Activated T-cell treated with anti-CD3 and anti-CD28 coated beads, Interleukin-2, amount 50 U/mL, for 24 hours (primary cell): Measurements from ENCODE around the gene CABYR.

Experiments used
- DNase-seq: peaks from one replicate; pipeline ENCODE4 v3.0.0-alpha.2; 2020
- H3K27ac Mint-ChIP-seq: 2 replicates; pipeline ENCODE4 v1.8.0; 2020; ENCODE audit warnings: mild to moderate bottlenecking, mixed read lengths
- H3K27me3 Mint-ChIP-seq: 2 replicates; pipeline ENCODE4 v1.8.0; 2020; ENCODE audit warnings: mixed read lengths
- H3K36me3 Mint-ChIP-seq: 2 replicates; pipeline ENCODE4 v1.8.0; 2020; ENCODE audit warnings: low read depth, mixed read lengths
- H3K4me1 Mint-ChIP-seq: 2 replicates; pipeline ENCODE4 v1.8.0; 2020; ENCODE audit warnings: low read depth, mixed read lengths
- H3K4me3 Mint-ChIP-seq: 2 replicates; pipeline ENCODE4 v1.8.0; 2020; ENCODE audit warnings: mild to moderate bottlenecking, moderate library complexity, mixed read lengths
- H3K9me3 Mint-ChIP-seq: 2 replicates; pipeline ENCODE4 v1.8.0; 2020; ENCODE audit warnings: mixed read lengths

Gene CABYR

DNA sequence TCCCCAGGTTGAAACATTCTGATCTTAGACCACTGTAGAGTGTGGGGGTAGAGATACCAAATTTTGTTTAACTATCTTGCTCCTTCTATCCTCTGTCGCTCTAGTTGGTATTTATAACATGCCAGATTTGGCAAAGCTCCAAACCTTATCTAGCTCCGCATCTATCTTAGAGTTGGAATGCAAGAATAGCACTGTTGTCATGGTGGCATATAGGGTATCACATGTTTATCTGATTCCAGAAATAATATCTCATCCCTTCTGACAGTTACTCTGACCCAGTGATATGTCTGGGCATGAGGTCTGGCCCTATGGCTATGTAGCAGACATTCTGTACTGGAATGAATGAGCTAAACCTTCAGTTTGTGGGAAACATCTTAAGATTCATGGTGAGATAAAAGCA is 51.7 kb downstream of the CABYR start:
- H3K36me3 Mint-ChIP-seq: no peaks in the 10 kb centered on the region
- H3K27ac Mint-ChIP-seq: no peak overlapping the region
- DNase-seq: no peak
- no peaks in the 10 kb centered on the region for H3K4me1 Mint-ChIP-seq
- H3K4me3 Mint-ChIP-seq: no peak overlapping the region
- H3K9me3 Mint-ChIP-seq: no peaks in the 10 kb centered on the region
- peaks cover 11% of the 10 kb centered on the region for H3K27me3 Mint-ChIP-seq

DNA sequence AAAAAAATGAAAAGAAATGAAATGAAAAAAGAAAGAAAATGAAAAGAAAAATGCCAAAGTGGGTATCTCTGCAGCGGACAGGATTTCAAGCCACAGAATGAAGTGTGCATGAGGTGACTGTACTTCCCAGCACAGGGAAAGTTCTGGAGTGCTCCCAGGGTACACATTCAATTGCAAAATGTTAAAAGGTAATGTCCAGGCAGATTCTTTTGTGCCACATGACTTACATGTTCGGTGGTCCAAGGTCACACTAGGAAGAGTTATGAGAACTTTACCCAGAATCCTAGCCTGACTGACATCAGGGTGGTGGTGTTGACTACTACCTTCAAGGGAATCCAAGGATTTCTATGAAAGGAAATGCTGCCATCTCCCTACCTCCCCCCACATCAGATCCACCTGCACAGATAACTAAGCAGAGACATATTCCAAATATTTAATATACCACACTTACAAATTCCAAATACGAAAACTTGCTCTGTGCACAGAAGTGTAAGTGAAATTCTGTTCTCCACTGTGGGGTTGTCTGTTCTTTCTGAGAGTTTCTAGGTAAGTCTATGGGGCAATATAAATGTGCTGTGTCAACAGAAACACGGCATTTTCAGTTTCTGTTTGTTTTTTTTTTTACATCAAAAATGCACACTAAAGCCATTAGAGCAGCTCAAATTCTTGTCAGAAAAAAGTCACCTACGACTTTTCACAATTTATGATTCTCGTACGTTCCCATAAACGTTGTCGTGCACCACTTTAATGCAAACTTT is 56.6 kb downstream of the CABYR start:
- no peak for DNase-seq
- Mint-ChIP-seq H3K9me3 (no peaks in the 10 kb centered on the region), H3K4me3 (no peak overlapping the region), H3K36me3 (no peaks in the 10 kb centered on the region), H3K27me3 (peaks cover 3% of the 10 kb centered on the region), H3K4me1 (no peaks in the 10 kb centered on the region), H3K27ac (no peak overlapping the region)

DNA sequence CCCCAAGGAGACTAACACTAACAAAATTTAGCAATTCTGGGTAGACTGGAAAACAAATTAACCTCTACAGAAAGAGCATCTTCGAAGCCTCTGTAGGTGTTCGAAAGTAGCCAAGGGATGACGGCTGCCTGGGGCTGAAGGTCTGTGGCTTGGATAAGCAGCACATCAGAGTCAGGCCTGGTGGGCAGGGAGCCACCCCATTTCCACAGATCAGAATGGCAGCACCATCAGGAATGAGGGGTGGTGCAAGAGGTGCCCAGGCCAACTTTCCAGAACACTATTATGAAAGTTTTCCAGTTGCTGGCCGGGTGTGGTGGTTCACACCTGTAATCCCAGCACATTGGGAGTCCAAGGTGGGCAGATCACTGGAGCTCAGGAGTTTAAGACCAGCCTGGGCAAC is 57.9 kb downstream of the CABYR start:
- Mint-ChIP-seq H3K4me3 (no peak overlapping the region), H3K36me3 (no peaks in the 10 kb centered on the region), H3K4me1 (no peaks in the 10 kb centered on the region), H3K27ac (no peak overlapping the region), H3K27me3 (peaks cover 3% of the 10 kb centered on the region), H3K9me3 (no peaks in the 10 kb centered on the region)
- no peak for DNase-seq

DNA sequence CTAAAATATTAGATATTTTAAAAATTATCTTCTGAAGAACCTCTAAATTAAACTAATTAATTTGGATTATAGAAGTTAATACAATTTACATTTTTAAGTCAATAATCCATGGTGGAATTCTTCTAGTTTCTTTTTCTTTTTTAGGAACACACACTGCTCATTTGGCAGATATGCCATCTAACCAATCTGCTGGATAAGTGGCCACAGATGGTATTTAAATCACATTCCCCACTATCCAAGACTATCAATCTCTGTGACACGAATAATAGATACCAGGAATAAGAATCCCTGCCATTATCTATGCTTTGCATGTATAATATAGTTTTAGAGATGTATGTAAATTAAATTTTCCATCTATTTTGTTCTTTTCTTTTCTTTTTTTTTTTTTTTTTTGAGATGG is 58.5 kb downstream of the CABYR start:
- no peaks in the 10 kb centered on the region for H3K36me3 Mint-ChIP-seq
- no peak for DNase-seq
- no peaks in the 10 kb centered on the region for H3K27me3 Mint-ChIP-seq
- no peak overlapping the region for H3K27ac Mint-ChIP-seq
- H3K9me3 Mint-ChIP-seq: no peaks in the 10 kb centered on the region
- no peaks in the 10 kb centered on the region for H3K4me1 Mint-ChIP-seq
- no peak overlapping the region for H3K4me3 Mint-ChIP-seq

DNA sequence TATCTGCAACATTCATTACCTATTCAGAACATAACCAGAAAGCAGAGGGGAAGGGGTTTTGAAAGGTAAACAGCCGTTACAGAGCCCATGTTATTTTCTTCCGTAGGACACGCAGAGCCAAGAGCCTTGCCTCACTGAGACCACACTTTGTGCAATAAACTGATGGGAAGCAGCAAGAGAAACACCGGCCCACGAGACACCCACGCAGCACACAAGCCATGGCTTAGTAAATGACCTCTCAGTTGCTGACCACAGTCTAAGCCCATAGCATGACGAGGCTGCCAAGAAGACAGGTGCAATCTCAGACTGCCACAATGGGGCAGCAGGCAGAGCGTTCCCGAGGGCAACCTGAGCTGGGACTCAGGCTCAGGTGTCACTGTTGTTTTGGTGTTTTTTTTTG is 59.6 kb downstream of the CABYR start:
- Mint-ChIP-seq H3K27me3 (no peaks in the 10 kb centered on the region), H3K9me3 (no peaks in the 10 kb centered on the region)
- no peak for DNase-seq

DNA sequence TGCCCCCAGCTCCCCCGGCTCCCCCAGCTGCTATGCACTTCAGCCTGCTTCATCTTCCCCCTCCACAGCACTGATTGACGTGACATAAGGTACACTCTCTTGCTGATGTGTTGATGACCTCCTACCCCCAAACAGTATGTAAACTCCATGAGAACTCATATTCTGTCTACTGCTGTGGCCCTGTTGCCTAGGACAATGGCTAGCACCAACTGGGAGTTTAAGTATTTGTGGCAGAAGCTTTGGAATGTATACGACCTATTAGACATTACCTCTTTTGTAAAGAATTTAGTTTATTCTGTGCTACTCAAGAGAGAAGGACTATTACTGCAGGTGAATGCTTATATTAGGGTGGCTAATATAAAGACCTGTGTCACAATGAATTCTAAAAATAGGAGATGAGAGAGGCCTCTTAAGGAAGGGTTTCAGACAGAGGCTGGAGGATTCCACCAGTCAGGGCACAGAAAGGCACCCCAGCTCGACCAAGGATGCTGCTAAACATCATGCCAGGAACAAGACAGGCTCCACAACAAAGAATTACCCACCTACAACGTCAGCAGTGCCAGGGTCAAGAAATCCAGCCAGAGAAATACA is 60.6 kb downstream of the CABYR start:
- H3K36me3 Mint-ChIP-seq: no peaks in the 10 kb centered on the region
- H3K9me3 Mint-ChIP-seq: no peaks in the 10 kb centered on the region
- no peaks in the 10 kb centered on the region for H3K27me3 Mint-ChIP-seq
- no peaks in the 10 kb centered on the region for H3K4me1 Mint-ChIP-seq
- H3K4me3 Mint-ChIP-seq: no peak overlapping the region
- no peak overlapping the region for H3K27ac Mint-ChIP-seq
- DNase-seq: no peak

More for the DNA sequence above, 59.6 kb downstream of the CABYR start:
- Mint-ChIP-seq H3K36me3 (no peaks in the 10 kb centered on the region), H3K27ac (no peak overlapping the region), H3K4me1 (no peaks in the 10 kb centered on the region), H3K4me3 (no peak overlapping the region)

DNA sequence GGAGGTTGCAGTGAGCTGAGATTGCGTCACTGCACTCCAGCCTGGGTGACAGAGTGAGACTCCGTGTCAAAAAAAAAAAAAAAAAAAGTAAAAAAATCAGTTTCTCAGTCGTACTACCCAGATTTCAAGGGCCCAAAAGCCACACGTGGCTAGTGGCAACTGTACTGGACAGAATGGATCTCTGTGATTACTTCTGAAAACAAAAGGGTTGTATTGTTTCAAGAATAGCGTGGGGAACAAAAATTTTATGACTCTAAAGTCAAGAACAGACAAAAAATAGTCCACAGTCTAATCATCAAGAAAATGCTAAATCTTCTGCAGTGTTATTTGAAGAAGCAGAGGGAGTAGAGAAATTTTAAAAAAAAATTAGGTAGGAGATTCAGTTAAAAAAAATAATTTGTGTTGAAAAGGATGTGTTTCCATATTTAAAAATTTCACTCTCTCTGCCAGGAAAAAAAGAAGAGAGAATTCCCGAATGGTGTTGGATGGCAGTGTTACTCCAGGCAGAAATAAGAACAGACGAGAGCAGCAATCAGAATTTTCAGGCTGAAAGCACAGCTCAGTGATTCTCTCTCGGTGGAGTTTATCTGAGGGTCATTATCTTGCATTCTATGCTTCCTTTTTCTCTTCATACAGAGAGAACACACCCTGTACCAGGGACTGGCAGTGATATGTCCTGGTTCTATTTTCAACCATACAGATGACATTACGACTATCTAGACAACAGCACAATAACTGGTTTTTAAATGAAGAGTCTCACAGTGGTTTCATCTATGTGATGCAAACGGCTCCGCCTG is 61.8 kb downstream of the CABYR start:
- no peaks in the 10 kb centered on the region for H3K4me1 Mint-ChIP-seq
- H3K27ac Mint-ChIP-seq: no peak overlapping the region
- H3K9me3 Mint-ChIP-seq: no peaks in the 10 kb centered on the region
- H3K27me3 Mint-ChIP-seq: no peaks in the 10 kb centered on the region
- no peaks in the 10 kb centered on the region for H3K36me3 Mint-ChIP-seq
- H3K4me3 Mint-ChIP-seq: no peak overlapping the region
- DNase-seq: no peak

DNA sequence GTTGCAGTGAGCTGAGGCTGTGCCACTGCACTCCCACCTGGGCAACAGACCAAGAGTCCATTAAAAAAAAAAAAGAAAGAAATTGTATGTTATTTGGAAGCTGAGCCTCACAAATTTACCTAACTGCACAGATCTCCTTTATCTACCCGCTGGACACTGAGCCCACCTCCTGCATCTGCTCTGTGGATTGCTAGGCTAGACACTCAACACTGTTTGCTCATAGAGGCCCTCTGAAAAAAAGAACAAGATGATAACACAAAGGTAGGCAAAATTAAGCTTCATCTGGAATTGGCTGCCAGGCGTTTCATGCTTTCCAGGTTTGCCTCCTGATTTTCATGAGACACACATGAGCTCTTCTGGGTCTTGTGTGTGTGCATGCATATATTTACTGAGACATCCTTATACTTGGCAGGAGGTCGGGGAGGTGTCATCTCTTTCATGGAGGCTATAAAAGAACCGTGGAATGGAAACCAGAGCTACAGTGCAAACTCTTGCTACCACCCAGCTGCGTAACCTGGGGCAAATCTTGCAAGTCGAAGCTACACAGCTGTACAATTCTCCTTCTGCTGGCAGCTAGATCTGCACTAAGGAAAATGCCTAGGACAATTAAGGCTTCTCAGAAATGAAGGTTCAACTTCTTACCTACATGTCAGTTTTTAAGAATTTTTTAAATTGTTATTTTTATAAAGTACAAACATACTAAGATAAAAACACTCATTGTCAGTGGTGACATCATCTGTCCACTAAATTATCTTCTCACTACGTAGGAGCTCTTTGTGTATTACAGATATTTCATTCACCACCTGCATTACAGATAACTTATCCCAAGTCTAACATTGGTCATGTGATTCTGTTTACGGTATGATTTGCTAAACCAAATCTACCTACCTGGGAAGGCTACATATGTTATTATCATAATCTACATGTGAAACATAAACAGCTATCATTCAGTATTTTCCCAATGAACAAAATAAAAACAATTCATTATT is 63.1 kb downstream of the CABYR start:
- H3K36me3 Mint-ChIP-seq: no peaks in the 10 kb centered on the region
- no peaks in the 10 kb centered on the region for H3K4me1 Mint-ChIP-seq
- H3K4me3 Mint-ChIP-seq: no peak overlapping the region

DNA sequence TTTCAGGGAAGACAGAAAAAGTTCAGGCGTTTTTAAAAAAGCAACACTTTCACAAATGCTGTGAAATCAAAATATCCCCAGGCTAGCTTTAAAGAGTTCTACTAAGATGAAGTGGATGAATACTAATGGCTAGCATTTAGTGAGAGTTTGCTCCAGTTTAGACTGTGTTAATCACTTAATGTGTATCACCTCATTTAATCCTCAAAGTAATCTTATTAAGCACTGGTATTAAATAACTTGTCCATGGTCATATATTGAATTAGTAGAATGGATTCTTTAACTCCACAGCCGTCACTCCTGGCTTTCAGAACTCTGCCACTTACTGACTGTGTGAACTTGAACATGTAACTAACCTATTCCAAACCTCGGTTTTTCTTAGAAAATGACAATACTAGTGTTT is 66.0 kb downstream of the CABYR start:
- Mint-ChIP-seq H3K36me3 (no peaks in the 10 kb centered on the region), H3K4me3 (no peak overlapping the region), H3K9me3 (no peaks in the 10 kb centered on the region), H3K4me1 (peaks cover 6% of the 10 kb centered on the region), H3K27ac (no peak overlapping the region), H3K27me3 (no peaks in the 10 kb centered on the region)
- no peak for DNase-seq

More for the DNA sequence above, 63.1 kb downstream of the CABYR start:
- no peak overlapping the region for H3K27ac Mint-ChIP-seq
- H3K9me3 Mint-ChIP-seq: no peaks in the 10 kb centered on the region
- DNase-seq: no peak
- no peaks in the 10 kb centered on the region for H3K27me3 Mint-ChIP-seq

DNA sequence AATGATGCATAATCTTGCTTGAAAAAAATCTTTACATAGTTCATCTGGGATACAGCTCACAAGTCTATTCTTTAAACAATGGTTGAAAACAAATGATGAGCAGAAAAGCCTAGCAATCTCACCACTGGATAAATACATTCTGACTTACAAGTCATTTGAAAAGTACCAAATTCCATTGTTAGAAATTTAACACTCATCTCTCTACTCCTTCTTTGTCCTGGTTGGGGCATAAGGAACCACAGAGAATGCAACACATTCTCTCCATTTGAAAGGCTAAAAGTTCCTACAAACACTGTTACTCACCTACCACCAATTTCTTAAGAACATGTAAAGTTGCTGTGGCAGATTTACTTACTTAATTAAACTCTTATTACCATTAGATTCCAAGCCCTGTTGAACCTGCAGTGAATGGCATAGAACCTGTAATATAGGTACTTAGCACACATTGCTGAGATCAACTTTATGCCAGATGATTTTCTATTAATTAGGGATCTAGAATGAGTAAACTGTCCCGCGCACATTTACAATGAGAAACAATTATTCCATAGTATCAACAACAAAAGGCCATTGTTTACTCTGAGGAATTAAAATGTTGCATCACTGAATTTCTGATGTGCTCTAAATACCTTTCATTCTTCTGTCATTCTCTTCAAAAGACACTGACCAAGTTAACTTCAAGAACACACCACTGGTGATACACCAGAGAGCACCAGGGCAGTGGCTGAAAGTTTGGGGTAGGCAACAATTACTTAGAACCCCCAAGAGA is 69.6 kb downstream of the CABYR start:
- Mint-ChIP-seq H3K36me3 (no peaks in the 10 kb centered on the region), H3K4me1 (peaks cover 6% of the 10 kb centered on the region), H3K27me3 (no peaks in the 10 kb centered on the region), H3K4me3 (no peak overlapping the region), H3K27ac (no peak overlapping the region), H3K9me3 (no peaks in the 10 kb centered on the region)
- DNase-seq: no peak

DNA sequence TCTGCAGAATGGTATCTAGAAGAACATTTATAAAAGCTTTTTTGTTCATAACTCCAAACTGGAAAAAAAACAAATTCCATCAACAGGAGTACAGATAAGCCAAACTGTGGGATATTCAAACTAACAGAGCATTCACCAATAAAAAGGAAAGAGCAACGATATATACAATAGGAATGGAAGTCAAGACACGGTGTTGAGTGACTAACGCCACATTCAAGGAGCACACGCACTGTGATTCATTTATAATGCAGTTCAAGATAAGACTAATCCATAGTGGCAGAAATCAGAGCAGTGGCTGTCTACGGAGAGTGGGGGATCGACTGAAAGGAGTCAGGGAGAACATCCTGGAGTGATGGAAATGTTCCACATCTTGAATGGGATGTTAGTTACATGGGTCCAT is 70.7 kb downstream of the CABYR start:
- H3K27me3 Mint-ChIP-seq: no peaks in the 10 kb centered on the region
- H3K4me3 Mint-ChIP-seq: no peak overlapping the region
- H3K4me1 Mint-ChIP-seq: peaks cover 6% of the 10 kb centered on the region
- DNase-seq: no peak
- no peak overlapping the region for H3K27ac Mint-ChIP-seq
- H3K9me3 Mint-ChIP-seq: no peaks in the 10 kb centered on the region
- no peaks in the 10 kb centered on the region for H3K36me3 Mint-ChIP-seq
